ENCODE data around the gene ADGRF5.

GRCh38 chr6:46828939-46829338, 92.8 kb downstream of the ADGRF5 start:
- TF ChIP-seq CTCF (IDR thresholded peaks at IDR 0.05; ENCODE audit: low read length) (no peak), EZH2 (optimal IDR thresholded peaks at IDR 0.05; ENCODE audit: low read depth, low read length) (no peak)

Data from MM.1S (cell line).